OCI-M1 (cell line): Measurements from ENCODE around the gene CENPX.

Source experiments
- DNase-seq: peaks from one replicate; lab custom pipeline; 2025; lab: John Stamatoyannopoulos, UW

Gene CENPX

GRCh38 chr17:82055023-82055964, 32.6 kb upstream of the CENPX start:
- DNase-seq, result no peak

GRCh38 chr17:82054351-82055022, 31.8 kb upstream of the CENPX start:
- no peak for DNase-seq

- no peak for DNase-seq
These were observed 31.0 kb upstream of the CENPX start for GRCh38 chr17:82053556-82054263.

GRCh38 chr17:82053130-82053529, 30.5 kb upstream of the CENPX start:
- DNase-seq, result no peak

GRCh38 chr17:82052638-82053059, 30.0 kb upstream of the CENPX start:
- no peak for DNase-seq

GRCh38 chr17:82051776-82052637, 29.3 kb upstream of the CENPX start, which contains the start of the genes GPS1 and RFNG:
TSS of gene GPS1 (plus strand) at chr17:82051898. CDS start at chr17:82051932, 34 bp downstream.
TSS of gene RFNG (minus strand) at chr17:82051811. CDS start at chr17:82051766, 45 bp downstream.
- DNase-seq, result peak; percentile 75

- DNase-seq, result no peak
These were observed 28.3 kb upstream of the CENPX start for GRCh38 chr17:82050761-82051641.

GRCh38 chr17:82050152-82050760, 27.6 kb upstream of the CENPX start:
- no peak for DNase-seq

GRCh38 chr17:82049521-82049971, 26.9 kb upstream of the CENPX start:
- no peak for DNase-seq

GRCh38 chr17:82049106-82049505, 26.4 kb upstream of the CENPX start:
- DNase-seq, result no peak

- no peak for DNase-seq
These were observed 25.9 kb upstream of the CENPX start for GRCh38 chr17:82048571-82048971.

GRCh38 chr17:82047914-82048570, 25.4 kb upstream of the CENPX start:
- DNase-seq, result no peak

GRCh38 chr17:82047379-82047778, 24.7 kb upstream of the CENPX start:
- DNase-seq, result no peak

GRCh38 chr17:82046903-82047302, 24.2 kb upstream of the CENPX start:
- DNase-seq, result no peak

- no peak for DNase-seq
These were observed 23.3 kb upstream of the CENPX start for GRCh38 chr17:82045936-82046484.

- no peak for DNase-seq
These were observed 20.8 kb upstream of the CENPX start for GRCh38 chr17:82043507-82043906.

- no peak for DNase-seq
These were observed 20.0 kb upstream of the CENPX start for GRCh38 chr17:82042649-82043048.

GRCh38 chr17:82041144-82041814, 18.6 kb upstream of the CENPX start:
- DNase-seq, result no peak
